ENCODE results near the gene RRP36. TPM values are rescaled to one million over a fixed set of nuclear protein-coding genes. Genes with fewer than 3 reads are reported as not detected.
"Not testable (repeated sequence)": the region's sequence is repeated elsewhere in the genome, so short reads cannot be mapped to it uniquely, and the experiment has no call there.

The RRP36 gene
- total RNA-seq, 1 experiment from 2014 or later: 72.8 TPM

GRCh38 chr6:43037197-43037596 lies 15.8 kb downstream of the RRP36 start:
- intact Hi-C loops (cut with micrococcal nuclease): no loop called here
- POLR2A ChIA-PET: no interaction called here

GRCh38 chr6:43037706-43038105 lies 16.3 kb downstream of the RRP36 start:
- no peak overlapping the region for H3K27ac Mint-ChIP-seq (ENCODE audit: low read depth, unreplicated experiment)
- H3K9me3 Mint-ChIP-seq (ENCODE audit: unreplicated experiment): no peaks in the 10 kb centered on the region
- H3K27me3 Mint-ChIP-seq (ENCODE audit: insufficient read depth, unreplicated experiment): no peaks in the 10 kb centered on the region
- no peak for DNase-seq (ENCODE audit: unreplicated experiment)
- ChIA-PET CTCF (interaction anchor here (0.6 kb wide), 1 partner anchor 14 kb away, joined by 4 read pairs; no protein-coding TSS in a partner anchor), POLR2A (interaction anchor here (0.8 kb wide), 1 partner anchor 15 kb away, joined by 3 read pairs; no protein-coding TSS in a partner anchor)
- H3K36me3 Mint-ChIP-seq (ENCODE audit: insufficient read depth, unreplicated experiment): peaks cover 54% of the 10 kb centered on the region
- no peak overlapping the region for H3K4me3 Mint-ChIP-seq (ENCODE audit: unreplicated experiment)
- no TSS peak for BruUV-seq (replicated peaks)
- intact Hi-C loops (cut with micrococcal nuclease): no loop called here
- H3K4me1 Mint-ChIP-seq (ENCODE audit: insufficient read depth, unreplicated experiment): no peaks in the 10 kb centered on the region
- TF ChIP-seq CTCF (IDR thresholded peaks at IDR 0.05; ENCODE audit: unreplicated experiment): no peak

More at GRCh38 chr6:43037197-43037596, 15.8 kb downstream of the RRP36 start:
- CTCF ChIA-PET: interaction anchor here (0.6 kb wide), 1 partner anchor 14 kb away, joined by 4 read pairs; no protein-coding TSS in a partner anchor
- DNase-seq (ENCODE audit: unreplicated experiment): no peak
- H3K27me3 Mint-ChIP-seq (ENCODE audit: insufficient read depth, unreplicated experiment): no peaks in the 10 kb centered on the region
- no peak overlapping the region for H3K27ac Mint-ChIP-seq (ENCODE audit: low read depth, unreplicated experiment)
- no TSS peak for BruUV-seq (replicated peaks)
- H3K4me3 Mint-ChIP-seq (ENCODE audit: unreplicated experiment): no peak overlapping the region
- H3K9me3 Mint-ChIP-seq (ENCODE audit: unreplicated experiment): no peaks in the 10 kb centered on the region
- no peaks in the 10 kb centered on the region for H3K4me1 Mint-ChIP-seq (ENCODE audit: insufficient read depth, unreplicated experiment)
- TF ChIP-seq CTCF (IDR thresholded peaks at IDR 0.05; ENCODE audit: unreplicated experiment): no peak
- H3K36me3 Mint-ChIP-seq (ENCODE audit: insufficient read depth, unreplicated experiment): peaks cover 54% of the 10 kb centered on the region

- DNase-seq (ENCODE audit: unreplicated experiment): no peak
- TF ChIP-seq CTCF (IDR thresholded peaks at IDR 0.05; ENCODE audit: unreplicated experiment): no peak
- ChIA-PET POLR2A (interaction anchor here (0.8 to 1.3 kb wide), 4 partner anchors 14 to 54 kb away, joined by 3 read pairs; partner anchors contain the start of genes CUL7 and PPP2R5D), CTCF (no interaction called here)
- Mint-ChIP-seq H3K27ac (ENCODE audit: low read depth, unreplicated experiment) (no peak overlapping the region), H3K9me3 (ENCODE audit: unreplicated experiment) (no peaks in the 10 kb centered on the region), H3K4me3 (ENCODE audit: unreplicated experiment) (no peak overlapping the region), H3K27me3 (ENCODE audit: insufficient read depth, unreplicated experiment) (no peaks in the 10 kb centered on the region), H3K4me1 (ENCODE audit: insufficient read depth, unreplicated experiment) (no peaks in the 10 kb centered on the region), H3K36me3 (ENCODE audit: insufficient read depth, unreplicated experiment) (peaks cover 55% of the 10 kb centered on the region)
- intact Hi-C loops (cut with micrococcal nuclease): no loop called here
- no TSS peak for BruUV-seq (replicated peaks)
Measured at GRCh38 chr6:43038727-43039126, 17.3 kb downstream of the RRP36 start.

- no peaks in the 10 kb centered on the region for H3K9me3 Mint-ChIP-seq (ENCODE audit: unreplicated experiment)
- ChIA-PET CTCF (interaction anchor here (0.7 to 1.2 kb wide), 2 partner anchors 9 to 118 kb away, joined by 3 read pairs; no protein-coding TSS in a partner anchor), POLR2A (interaction anchor here (0.7 to 1.2 kb wide), 4 partner anchors 18 to 132 kb away, joined by 3 read pairs; no protein-coding TSS in a partner anchor)
- no peak for TF ChIP-seq CTCF (IDR thresholded peaks at IDR 0.05; ENCODE audit: unreplicated experiment)
- intact Hi-C loops (cut with micrococcal nuclease): no loop called here
- no peak overlapping the region for H3K27ac Mint-ChIP-seq (ENCODE audit: low read depth, unreplicated experiment)
- no peaks in the 10 kb centered on the region for H3K4me1 Mint-ChIP-seq (ENCODE audit: insufficient read depth, unreplicated experiment)
- no peak overlapping the region for H3K4me3 Mint-ChIP-seq (ENCODE audit: unreplicated experiment)
- no peak for DNase-seq (ENCODE audit: unreplicated experiment)
- no peaks in the 10 kb centered on the region for H3K27me3 Mint-ChIP-seq (ENCODE audit: insufficient read depth, unreplicated experiment)
- no TSS peak for BruUV-seq (replicated peaks)
- peaks cover 51% of the 10 kb centered on the region for H3K36me3 Mint-ChIP-seq (ENCODE audit: insufficient read depth, unreplicated experiment)
Measured at GRCh38 chr6:43040542-43041257, 19.3 kb downstream of the RRP36 start.

GRCh38 chr6:43041475-43041874 lies 20.1 kb downstream of the RRP36 start:
- H3K4me3 Mint-ChIP-seq (ENCODE audit: unreplicated experiment); H3K27ac Mint-ChIP-seq (ENCODE audit: low read depth, unreplicated experiment); H3K4me1 Mint-ChIP-seq (ENCODE audit: insufficient read depth, unreplicated experiment); H3K27me3 Mint-ChIP-seq (ENCODE audit: insufficient read depth, unreplicated experiment); BruUV-seq (replicated peaks); DNase-seq (ENCODE audit: unreplicated experiment); H3K9me3 Mint-ChIP-seq (ENCODE audit: unreplicated experiment); intact Hi-C loops (cut with micrococcal nuclease): not testable (repeated sequence)
- CTCF ChIA-PET: interaction anchor here (1.2 kb wide), 1 partner anchor 8 kb away, joined by 3 read pairs; no protein-coding TSS in a partner anchor
- peaks cover 49% of the 10 kb centered on the region for H3K36me3 Mint-ChIP-seq (ENCODE audit: insufficient read depth, unreplicated experiment)
- POLR2A ChIA-PET: interaction anchor here (2.1 kb wide), 1 partner anchor 12 kb away, joined by 11 read pairs; the partner anchor contains the start of gene CUL7

All from MCF 10A (cell line).